ENCODE measurements around the gene SKIC2. TPM values are rescaled to one million over a fixed set of nuclear protein-coding genes. Genes with fewer than 3 reads are reported as not detected.
"Not testable (repeated sequence)": the region's sequence is repeated elsewhere in the genome, so short reads cannot be mapped to it uniquely, and the experiment has no call there.

Gene SKIC2
- total RNA-seq, 1 donor from 2014 or later: 100 TPM

- intact Hi-C loops (cut with micrococcal nuclease): not testable (repeated sequence)
Observed at GRCh38 chr6:32002546-32003268, 43.7 kb downstream of the SKIC2 start.

DNA sequence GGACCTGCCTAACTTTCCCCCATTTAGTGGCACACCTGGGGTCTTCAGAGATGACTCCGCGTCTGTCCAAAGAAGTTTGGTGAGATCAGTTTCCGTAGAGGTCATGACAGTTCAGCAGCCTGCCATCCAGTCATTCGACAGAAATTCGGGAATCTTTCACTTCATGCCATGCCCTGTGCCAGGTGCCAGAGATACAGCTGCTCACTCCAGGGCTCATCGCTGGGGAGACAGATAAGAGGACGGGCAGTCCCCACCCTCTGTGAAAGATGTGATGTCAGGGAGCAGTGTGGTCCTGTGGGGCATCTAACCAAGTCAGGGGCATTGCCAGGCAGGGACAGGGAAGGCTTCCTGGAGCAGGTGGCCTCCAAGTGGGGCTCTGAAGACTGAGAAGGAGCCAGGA is 44.3 kb downstream of the SKIC2 start:
- intact Hi-C loops (cut with micrococcal nuclease): not testable (repeated sequence)

- intact Hi-C loops (cut with micrococcal nuclease): not testable (repeated sequence)
Observed at GRCh38 chr6:32004393-32004792, 45.4 kb downstream of the SKIC2 start.

GRCh38 chr6:32004864-32005537 is 46.0 kb downstream of the SKIC2 start:
- intact Hi-C loops (cut with micrococcal nuclease): not testable (repeated sequence)

- intact Hi-C loops (cut with micrococcal nuclease): not testable (repeated sequence)
Observed at GRCh38 chr6:32005538-32005880, 46.5 kb downstream of the SKIC2 start.

GRCh38 chr6:32005991-32006529 is 47.1 kb downstream of the SKIC2 start:
- intact Hi-C loops (cut with micrococcal nuclease): not testable (repeated sequence)

DNA sequence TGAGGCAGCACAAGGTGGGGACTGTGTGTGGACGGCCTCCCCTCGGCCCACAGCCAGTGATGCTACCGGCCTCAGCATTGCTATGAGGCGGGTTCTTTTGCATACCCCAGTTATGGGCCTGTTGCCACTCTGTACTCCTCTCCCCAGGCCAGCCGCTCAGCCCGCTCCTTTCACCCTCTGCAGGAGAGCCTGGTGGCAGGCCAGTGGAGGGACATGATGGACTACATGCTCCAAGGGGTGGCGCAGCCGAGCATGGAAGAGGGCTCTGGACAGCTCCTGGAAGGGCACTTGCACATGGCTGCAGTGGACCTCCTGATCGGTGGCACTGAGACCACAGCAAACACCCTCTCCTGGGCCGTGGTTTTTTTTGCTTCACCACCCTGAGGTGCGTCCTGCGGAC is 48.1 kb downstream of the SKIC2 start:
- intact Hi-C loops (cut with micrococcal nuclease): not testable (repeated sequence)

GRCh38 chr6:32008037-32008436 is 49.1 kb downstream of the SKIC2 start:
- intact Hi-C loops (cut with micrococcal nuclease): not testable (repeated sequence)

DNA sequence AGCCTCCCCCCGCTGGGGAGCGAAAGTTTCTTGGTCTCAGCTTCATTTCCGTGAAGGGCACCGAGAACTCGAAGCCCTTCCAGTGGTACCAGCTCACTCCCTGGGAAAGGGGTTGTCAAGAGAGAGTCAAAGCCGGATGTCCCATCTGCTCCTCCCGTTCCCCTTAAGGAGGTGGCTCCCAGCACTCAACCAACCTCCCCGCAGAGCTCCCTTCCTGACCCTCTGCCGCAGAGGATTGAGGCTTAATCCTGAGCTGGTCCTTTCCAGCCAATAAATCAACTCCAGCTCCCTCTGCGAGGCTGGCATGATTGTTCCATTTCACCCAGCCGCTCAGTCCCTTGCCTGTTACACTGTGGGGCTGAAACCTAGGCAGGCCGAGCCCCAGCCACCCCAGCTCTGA is 49.6 kb downstream of the SKIC2 start:
- intact Hi-C loops (cut with micrococcal nuclease): not testable (repeated sequence)

DNA sequence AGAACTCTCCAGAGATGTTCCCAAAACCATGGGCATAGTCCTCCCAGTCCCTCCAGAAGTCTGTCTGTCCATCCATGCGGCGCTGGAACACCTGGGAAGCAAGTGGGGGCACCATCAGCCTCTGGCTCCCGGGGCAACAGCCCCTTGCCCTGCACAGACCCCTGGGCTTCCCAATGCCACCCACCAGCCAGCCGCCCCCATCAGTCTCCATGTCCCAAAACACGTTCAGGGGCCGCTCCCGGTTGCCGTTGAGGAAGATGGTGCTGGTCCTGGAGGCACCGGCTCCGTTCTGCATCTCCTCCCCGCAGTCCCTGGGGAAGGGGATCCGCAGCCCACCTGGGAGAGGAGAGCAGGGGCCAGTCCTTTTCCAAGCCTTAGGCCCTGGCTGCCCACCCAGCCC is 50.6 kb downstream of the SKIC2 start:
- intact Hi-C loops (cut with micrococcal nuclease): not testable (repeated sequence)

GRCh38 chr6:32010856-32011530 is 52.0 kb downstream of the SKIC2 start:
- intact Hi-C loops (cut with micrococcal nuclease): not testable (repeated sequence)

DNA sequence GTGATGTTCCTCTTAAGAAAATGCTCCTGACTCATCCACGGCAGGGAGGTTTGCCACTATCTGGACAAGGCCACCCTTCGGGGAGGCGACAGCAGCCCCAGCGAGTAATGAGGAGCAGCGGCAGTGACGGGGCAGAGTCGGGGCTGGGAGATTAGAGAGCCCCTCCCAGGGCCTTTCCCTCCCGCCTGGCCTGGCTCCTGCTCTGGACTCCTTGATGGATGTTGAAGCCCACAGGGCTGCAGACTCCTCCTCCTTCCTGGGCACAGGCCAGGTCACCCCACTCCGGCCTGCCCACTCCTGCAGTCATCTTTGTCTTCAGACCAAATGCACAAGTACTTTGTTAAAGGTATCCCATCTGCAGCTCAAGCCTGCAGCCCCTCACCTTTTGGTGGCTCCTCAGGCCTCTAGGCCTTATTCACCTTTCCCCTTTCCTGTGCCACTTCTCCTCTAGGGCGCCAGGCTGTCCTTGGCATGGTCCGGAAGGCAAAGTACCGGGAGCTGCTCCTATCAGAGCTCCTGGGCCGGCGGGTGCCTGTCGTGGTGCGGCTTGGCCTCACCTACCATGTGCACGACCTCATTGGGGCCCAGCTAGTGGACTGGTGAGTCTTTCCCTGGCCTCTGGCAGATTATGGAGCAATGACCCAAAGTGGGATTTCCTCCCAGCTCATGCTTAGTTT is 54.1 kb downstream of the SKIC2 start:
- intact Hi-C loops (cut with micrococcal nuclease): not testable (repeated sequence)

- intact Hi-C loops (cut with micrococcal nuclease): not testable (repeated sequence)
Observed at GRCh38 chr6:32013738-32014137, 54.8 kb downstream of the SKIC2 start.

DNA sequence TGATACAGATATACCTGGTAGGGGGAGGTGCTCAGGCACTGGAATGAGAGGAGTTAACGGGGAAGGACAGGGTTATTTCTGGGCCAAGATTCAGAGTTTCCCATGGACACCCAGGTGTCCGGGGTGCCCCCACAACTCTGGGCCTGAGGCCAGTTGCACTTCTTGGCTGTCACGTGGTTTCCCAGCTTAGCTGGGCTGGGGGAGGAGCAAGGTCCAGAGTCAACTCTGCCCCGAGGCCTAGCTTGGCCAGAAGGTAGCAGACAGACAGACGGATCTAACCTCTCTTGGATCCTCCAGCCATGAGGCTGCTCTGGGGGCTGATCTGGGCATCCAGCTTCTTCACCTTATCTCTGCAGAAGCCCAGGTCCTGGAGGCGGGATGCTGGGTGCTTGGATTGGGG is 55.6 kb downstream of the SKIC2 start, which contains the start of gene C4B:
Gene C4B, plus strand, starts transcription at position 249 of the 400 bp plus-strand sequence. Its CDS starts 51 bp downstream, at position 300.
- intact Hi-C loops (cut with micrococcal nuclease): not testable (repeated sequence)

Other genes with a start within 250 kb of the SKIC2 start
- gene LY6G6D, start 243.8 kb upstream of the SKIC2 start, total RNA-seq: not detected in 2 replicates
- gene LY6G6C, start 237.4 kb upstream of the SKIC2 start, total RNA-seq: 0.41 TPM in 1 of 2 replicates, not detected in the other
- gene MPIG6B, start 235.8 kb upstream of the SKIC2 start, total RNA-seq: not detected in 2 replicates
- gene DDAH2, start 229.9 kb upstream of the SKIC2 start, total RNA-seq: 12.2 and 14.4 TPM in 2 replicates
- gene CLIC1, start 222.6 kb upstream of the SKIC2 start, total RNA-seq: 517 and 529 TPM in 2 replicates
- 47.8 and 51.5 TPM in 2 replicates for gene MSH5, start 219.2 kb upstream of the SKIC2 start, total RNA-seq
- gene SAPCD1, start 196.5 kb upstream of the SKIC2 start, total RNA-seq: 12.2 and 12.8 TPM in 2 replicates
- gene VWA7, start 181.8 kb upstream of the SKIC2 start, total RNA-seq: 6.0 and 6.2 TPM in 2 replicates
- 77.4 and 78.9 TPM in 2 replicates for gene VARS1, start 163.4 kb upstream of the SKIC2 start, total RNA-seq
- gene LSM2, start 152.2 kb upstream of the SKIC2 start, total RNA-seq: 85.4 and 89.3 TPM in 2 replicates
- gene HSPA1L, start 143.9 kb upstream of the SKIC2 start, total RNA-seq: 3.7 TPM in 2 replicates
- 155 and 159 TPM in 2 replicates for gene HSPA1A, start 143.6 kb upstream of the SKIC2 start, total RNA-seq
- 82.7 and 85.0 TPM in 2 replicates for gene HSPA1B, start 131.4 kb upstream of the SKIC2 start, total RNA-seq
- 33.2 and 33.8 TPM in 2 replicates for gene NEU1, start 96.4 kb upstream of the SKIC2 start, total RNA-seq
- 0.34 TPM in 1 of 2 replicates, not detected in the other for gene SLC44A4, start 80.2 kb upstream of the SKIC2 start, total RNA-seq
- gene EHMT2, start 61.5 kb upstream of the SKIC2 start, total RNA-seq: 61.0 and 61.6 TPM in 2 replicates
- 2.0 and 2.2 TPM in 2 replicates for gene ZBTB12, start 57.1 kb upstream of the SKIC2 start, total RNA-seq
- gene C2, start 31.5 kb upstream of the SKIC2 start, total RNA-seq: 0.12 and 1.7 TPM in 2 replicates
- 0.22 and 0.59 TPM in 2 replicates for gene CFB, start 13.1 kb upstream of the SKIC2 start, total RNA-seq
- gene NELFE, start 204 bp upstream of the SKIC2 start, total RNA-seq: 75.3 and 83.4 TPM in 2 replicates
- gene DXO, start 13.0 kb downstream of the SKIC2 start, total RNA-seq: 19.9 and 20.8 TPM in 2 replicates
- gene C4A, start 22.9 kb downstream of the SKIC2 start, total RNA-seq: 4.0 and 4.6 TPM in 2 replicates
- 4.2 and 4.6 TPM in 2 replicates for gene C4B, start 55.6 kb downstream of the SKIC2 start, total RNA-seq
- 1.0 and 1.4 TPM in 2 replicates for gene CYP21A2, start 79.2 kb downstream of the SKIC2 start, total RNA-seq
- 5.5 and 6.1 TPM in 2 replicates for gene TNXB, start 150.2 kb downstream of the SKIC2 start, total RNA-seq
- 147 and 155 TPM in 2 replicates for gene ATF6B, start 169.1 kb downstream of the SKIC2 start, total RNA-seq
- gene FKBPL, start 171.1 kb downstream of the SKIC2 start, total RNA-seq: 5.3 and 5.5 TPM in 2 replicates
- gene PRRT1, start 192.8 kb downstream of the SKIC2 start, total RNA-seq: 0.32 and 0.63 TPM in 2 replicates
- 9.8 and 11.1 TPM in 2 replicates for gene PPT2, start 195.0 kb downstream of the SKIC2 start, total RNA-seq
- 6.5 and 6.8 TPM in 2 replicates for gene EGFL8, start 205.4 kb downstream of the SKIC2 start, total RNA-seq
- 45.0 and 46.4 TPM in 2 replicates for gene AGPAT1, start 216.9 kb downstream of the SKIC2 start, total RNA-seq
- gene RNF5, start 219.2 kb downstream of the SKIC2 start, total RNA-seq: 47.0 and 50.0 TPM in 2 replicates
- gene AGER, start 225.1 kb downstream of the SKIC2 start, total RNA-seq: 34.1 and 37.9 TPM in 2 replicates
- gene PBX2, start 231.0 kb downstream of the SKIC2 start, total RNA-seq: 97.7 and 106 TPM in 2 replicates
- 264 and 265 TPM in 2 replicates for gene GPSM3, start 233.5 kb downstream of the SKIC2 start, total RNA-seq